CD14-positive monocyte (primary cell): ENCODE data around the gene FAM90A1. TPM values are rescaled to one million over a fixed set of nuclear protein-coding genes. Genes with fewer than 3 reads are reported as not detected.
A peak's percentile ranks its signal among the peaks of the same experiment; 100 is the strongest.
"Not testable (repeated sequence)": the region's sequence is repeated elsewhere in the genome, so short reads cannot be mapped to it uniquely, and the experiment has no call there.

Experiments used
- DNase-seq, 3 donors: peaks; one replicate each; pipeline ENCODE4 v3.0.0-alpha.2; 2011 to 2022
- H2AFZ ChIP-seq: 2 replicates; pipeline ENCODE4 v1.6.0; 2012; ENCODE audit warnings: mild to moderate bottlenecking, low read depth, low read length, inconsistent platforms; ENCODE audit not compliant: insufficient read depth, poor library complexity, severe bottlenecking
- H3K27ac ChIP-seq, 2 donors: 1 replicate in 1 of 2; 2 replicates in 1 of 2; pipeline ENCODE4 v1.5.1; 2012 to 2013; ENCODE audit warnings: low read length in 2 of 2, control low read depth in 1 of 2, inconsistent platforms in 1 of 2, low read depth in 1 of 2, mild to moderate bottlenecking in 1 of 2
- H3K27me3 ChIP-seq, 2 donors: one replicate each; pipeline versions ENCODE4 v1.6.0 to v1.6.1; 2011 to 2013; ENCODE audit warnings: low read length in 2 of 2; ENCODE audit not compliant: control insufficient read depth in 2 of 2, insufficient read depth in 2 of 2
- H3K36me3 ChIP-seq, 2 donors: replicated peaks in 1 of 2; 1 replicate in 1 of 2; 2 replicates in 1 of 2; pipeline versions ENCODE4 v1.5.1 to v1.6.1; 2012 to 2013; ENCODE audit warnings: low read length in 2 of 2, control low read depth in 1 of 2, inconsistent platforms in 1 of 2, mild to moderate bottlenecking in 1 of 2; ENCODE audit not compliant: insufficient read depth in 2 of 2, control insufficient read depth in 1 of 2
- H3K4me1 ChIP-seq, 2 donors: 1 replicate in 1 of 2; 2 replicates in 1 of 2; pipeline versions ENCODE4 v1.5.1 to v1.6.1; 2012 to 2013; ENCODE audit warnings: low read length in 2 of 2, control low read depth in 1 of 2, inconsistent platforms in 1 of 2, mild to moderate bottlenecking in 1 of 2, moderate library complexity in 1 of 2; ENCODE audit not compliant: insufficient read depth in 2 of 2, control insufficient read depth in 1 of 2
- H3K4me2 ChIP-seq: replicated peaks from 2 replicates; pipeline ENCODE3; 2012; ENCODE audit warnings: low read length, moderate library complexity, mild to moderate bottlenecking; ENCODE audit not compliant: poor library complexity, severe bottlenecking; ENCODE audit errors: extremely low read depth
- H3K4me3 ChIP-seq, 3 experiments: fragments of 200-600 bp in 1 of 3; sonication (generic) in 1 of 3; replicated peaks in 1 of 3; 1 replicate in 2 of 3; 2 replicates in 1 of 3; pipeline ENCODE4 v1.5.1; 2011 to 2013; ENCODE audit warnings: low read length in 3 of 3, mild to moderate bottlenecking in 3 of 3, control low read depth in 2 of 3, low read depth in 2 of 3, inconsistent platforms in 1 of 3, moderate library complexity in 1 of 3
- H3K79me2 ChIP-seq: 2 replicates; pipeline ENCODE4 v1.6.0; 2012; ENCODE audit warnings: mild to moderate bottlenecking, control low read depth, inconsistent platforms, low read length, moderate library complexity; ENCODE audit not compliant: insufficient read depth
- H3K9ac ChIP-seq: 2 replicates; pipeline ENCODE4 v1.6.0; 2017; ENCODE audit warnings: low read length, mild to moderate bottlenecking; ENCODE audit not compliant: insufficient read depth, poor library complexity, severe bottlenecking
- H3K9me3 ChIP-seq, 2 donors: replicated peaks in 1 of 2; 1 replicate in 1 of 2; 2 replicates in 1 of 2; pipeline versions ENCODE4 v1.5.1 to v1.6.1; 2012 to 2013; ENCODE audit warnings: low read length in 2 of 2, control low read depth in 1 of 2; ENCODE audit not compliant: control insufficient read depth in 1 of 2, insufficient read depth in 1 of 2
- H4K20me1 ChIP-seq: 2 replicates; pipeline ENCODE4 v1.6.0; 2012; ENCODE audit warnings: mild to moderate bottlenecking, low read length, control low read depth, moderate library complexity; ENCODE audit not compliant: insufficient read depth
- H3K27ac Mint-ChIP-seq, 7 donors: one replicate each; pipeline ENCODE4 v1.8.0; 2020; ENCODE audit warnings: mild to moderate bottlenecking in 7 of 7, mixed read lengths in 7 of 7, moderate library complexity in 6 of 7, inconsistent platforms in 2 of 7
- H3K27me3 Mint-ChIP-seq, 3 donors: one replicate each; pipeline ENCODE4 v1.8.0; 2021 to 2022; ENCODE audit warnings: low read depth in 3 of 3, mild to moderate bottlenecking in 3 of 3, mixed read lengths in 3 of 3, moderate library complexity in 3 of 3, inconsistent platforms in 1 of 3
- H3K36me3 Mint-ChIP-seq, 2 donors: one replicate each; pipeline ENCODE4 v1.8.0; 2020; ENCODE audit warnings: mixed read lengths in 2 of 2, inconsistent platforms in 1 of 2, mild to moderate bottlenecking in 1 of 2
- H3K4me1 Mint-ChIP-seq: one replicate; pipeline ENCODE4 v1.8.0; 2020; ENCODE audit warnings: mild to moderate bottlenecking, mixed read lengths
- H3K4me3 Mint-ChIP-seq, 2 donors: one replicate each; pipeline ENCODE4 v1.8.0; 2020; ENCODE audit warnings: mild to moderate bottlenecking in 2 of 2, mixed read lengths in 2 of 2, moderate library complexity in 1 of 2
- H3K9me3 Mint-ChIP-seq, 7 donors: one replicate each; pipeline ENCODE4 v1.8.0; 2020 to 2022; ENCODE audit warnings: mixed read lengths in 7 of 7, mild to moderate bottlenecking in 6 of 7, moderate library complexity in 6 of 7, inconsistent platforms in 2 of 7
- CTCF ChIP-seq: fragments of 200-600 bp; IDR thresholded peaks from one replicate; pipeline ENCODE4 v1.8.0; 2022; ENCODE audit warnings: antibody characterized with exemption, mild to moderate bottlenecking
- WGBS: methylation state at CpG from one replicate; pipeline ENCODE4 v1.1.5; 2013; ENCODE audit warnings: missing lambda C conversion rate; ENCODE audit not compliant: insufficient coverage; 5-methylcytosine and 5-hydroxymethylcytosine counted together
- intact Hi-C, 2 donors: fragments of 100-400 bp; cut with micrococcal nuclease; formaldehyde crosslinking; loops; one replicate each; pipeline versions ENCODE4 v1.15.0 to v1.15.1; 2023
- polyA plus RNA-seq, 3 donors: library from polyadenylated mRNA; depleted of rRNA in 1 of 3; unstranded in 2 of 3; stranded (reverse) in 1 of 3; fragments of 300-500 nt in 2 of 3; fragments of >200 nt in 1 of 3; fragmentation: Illumina TruSeq in 2 of 3; gene quantifications; 1 replicate in 2 of 3; 2 replicates in 1 of 3; pipeline ENCODE4 v1.2.3, GENCODE V29; 2012 to 2021

FAM90A1 gene
- polyA plus RNA-seq, 3 donors: 0.25 TPM; not detected in 2

- H2AFZ ChIP-seq: not testable (repeated sequence)
Observed at GRCh38 chr12:8228607-8229006, 1.2 kb upstream of the FAM90A1 start.

DNA sequence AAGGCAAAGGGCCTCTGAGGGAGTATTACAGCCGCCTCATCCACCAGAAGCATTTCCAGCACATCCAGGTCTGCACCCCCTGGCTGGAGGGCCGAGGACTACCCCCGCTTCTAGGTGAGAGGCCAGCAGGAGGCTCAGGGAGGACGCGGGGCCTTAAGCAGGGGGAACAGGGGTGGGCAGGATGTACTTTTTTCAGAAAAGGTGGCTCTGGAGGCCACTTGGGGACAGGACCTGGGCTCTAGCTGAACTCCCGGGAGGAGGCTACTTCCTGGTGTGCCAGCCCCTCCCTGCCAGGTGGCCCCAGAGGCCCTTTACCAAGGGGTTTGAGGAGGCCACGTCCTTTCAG, 287 bp upstream of the FAM90A1 start:
- WGBS: 57% methylated on average over 3 of the region's 7 CpGs
- not testable (repeated sequence) for H3K27me3 ChIP-seq, H3K79me2 ChIP-seq, H4K20me1 ChIP-seq, DNase-seq, H3K9me3 Mint-ChIP-seq, H3K36me3 ChIP-seq, H3K9me3 ChIP-seq, H3K36me3 Mint-ChIP-seq, H3K27me3 Mint-ChIP-seq
- Histone ChIP-seq H2AFZ (peak overlapping the region; percentile 87), H3K27ac (peak overlapping the region in 1 of 2 donors; percentile 63), H3K4me2 (peak overlapping the region; percentile 74), H3K9ac (peak overlapping the region; percentile 45), H3K4me1 (peaks cover 5 to 14% of the 10 kb centered on the region in 2 donors), H3K4me3 (peak overlapping the region; percentile 24 to 79 (median 44))
- intact Hi-C loops: loop anchor here (5.0 to 10.0 kb wide), 2 partner anchors 120 to 123 kb away; no protein-coding TSS in a partner anchor
- H3K27ac Mint-ChIP-seq: peak overlapping the region in 4 of 7 donors; percentile 73 to 84 (median 82)
- H3K4me3 Mint-ChIP-seq: peak overlapping the region; percentile 85 to 90
- H3K4me1 Mint-ChIP-seq: peaks cover 27% of the 10 kb centered on the region

More at GRCh38 chr12:8228607-8229006, 1.2 kb upstream of the FAM90A1 start:
- WGBS: no CpG with 5 or more reads among the region's 11 CpGs
- H3K79me2 ChIP-seq, H3K27me3 Mint-ChIP-seq, H4K20me1 ChIP-seq, H3K4me3 Mint-ChIP-seq, H3K9ac ChIP-seq, H3K36me3 Mint-ChIP-seq, H3K27me3 ChIP-seq, H3K9me3 Mint-ChIP-seq, H3K36me3 ChIP-seq, H3K27ac ChIP-seq, H3K9me3 ChIP-seq, H3K4me3 ChIP-seq, H3K4me2 ChIP-seq, DNase-seq: not testable (repeated sequence)
- intact Hi-C loops: loop anchor here (5.0 to 10.0 kb wide), 2 partner anchors 121 to 124 kb away; no protein-coding TSS in a partner anchor
- peaks cover 27% of the 10 kb centered on the region for H3K4me1 Mint-ChIP-seq
- peak overlapping the region in 1 of 7 donors; percentile 69 for H3K27ac Mint-ChIP-seq
- peaks cover 5 to 14% of the 10 kb centered on the region in 2 donors for H3K4me1 ChIP-seq

DNA sequence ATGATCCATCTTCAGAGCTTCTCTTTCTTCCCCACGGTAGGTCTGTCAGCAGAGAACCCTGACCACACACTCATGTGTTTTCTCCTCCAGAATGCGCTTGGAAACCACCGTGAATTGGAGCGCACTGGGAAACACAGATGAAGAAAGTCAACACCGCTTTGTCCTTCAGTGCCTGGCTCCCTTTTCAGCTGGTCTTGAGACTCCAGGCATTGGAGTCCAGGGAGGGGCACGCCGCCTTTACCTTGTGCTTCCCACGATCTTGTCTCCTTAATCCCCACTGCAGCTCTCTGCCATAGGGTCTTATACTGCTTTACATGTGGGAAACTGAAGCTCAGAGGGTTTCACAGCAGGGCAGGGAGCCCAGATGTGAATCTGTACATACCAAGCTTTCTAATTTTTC, 1.1 kb downstream of the FAM90A1 start:
- peak overlapping the region in 1 of 7 donors; percentile 69 for H3K27ac Mint-ChIP-seq
- H3K9ac ChIP-seq: no peak overlapping the region

More for the DNA sequence above, 1.1 kb downstream of the FAM90A1 start:
- Mint-ChIP-seq H3K36me3 (no peaks in the 10 kb centered on the region), H3K4me3 (no peak overlapping the region), H3K9me3 (peaks cover 0 to 9% (median 2%) of the 10 kb centered on the region in 7 donors), H3K4me1 (peaks cover 20% of the 10 kb centered on the region), H3K27me3 (peaks cover 0 to 3% (median 2%) of the 10 kb centered on the region in 3 donors)
- no peak for TF ChIP-seq CTCF
- intact Hi-C loops: loop anchor here (5.0 to 10.0 kb wide), 2 partner anchors 119 to 122 kb away; no protein-coding TSS in a partner anchor
- Histone ChIP-seq H3K4me3 (no peak overlapping the region), H3K27ac (no peak overlapping the region), H3K4me1 (peaks cover 5 to 14% of the 10 kb centered on the region in 2 donors), H3K27me3 (no peaks in the 10 kb centered on the region), H2AFZ (no peak overlapping the region), H3K79me2 (no peaks in the 10 kb centered on the region), H4K20me1 (no peaks in the 10 kb centered on the region), H3K9me3 (no peaks in the 10 kb centered on the region), H3K4me2 (no peak overlapping the region), H3K36me3 (no peaks in the 10 kb centered on the region)
- no peak for DNase-seq
- WGBS: 92% methylated on average over 8 of the region's 8 CpGs
